NB4 (cell line): ENCODE results near the gene MKLN1.

Experiments
- CTCF ChIP-seq: IDR thresholded peaks from one replicate; pipeline ENCODE4 v1.5.1; 2012; ENCODE audit warnings: low read depth, low read length
- POLR2A ChIP-seq: IDR thresholded peaks from 2 replicates; pipeline ENCODE4 v1.6.1; 2011; ENCODE audit warnings: mild to moderate bottlenecking; ENCODE audit not compliant: insufficient read length; ENCODE audit errors: extremely low read depth

DNA sequence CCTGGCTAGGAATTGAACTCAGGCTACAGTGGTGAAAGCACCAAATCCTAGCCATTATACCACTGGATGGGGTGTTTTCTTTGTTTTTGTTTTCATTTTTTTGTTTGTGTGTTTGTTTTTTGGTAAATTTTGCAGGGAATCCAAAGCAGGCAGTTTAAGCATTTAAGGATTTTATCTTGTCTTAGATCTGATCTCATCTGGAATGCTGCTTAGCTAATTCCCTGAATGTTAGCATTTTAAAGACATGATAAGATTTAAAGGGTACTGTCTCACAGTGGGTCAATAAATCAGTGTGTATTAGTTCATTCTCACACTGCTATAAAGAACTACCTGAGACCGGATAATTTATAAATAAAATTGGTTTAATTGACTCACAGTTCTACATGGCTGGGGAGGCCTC, 5.6 kb upstream of the MKLN1 start:
- TF ChIP-seq CTCF (no peak), POLR2A (no peak)
